ENCODE measurements around the gene SPATA46. TPM values are rescaled to one million over a fixed set of nuclear protein-coding genes. Genes with fewer than 3 reads are reported as not detected.

SPATA46 gene
- total and polyA plus RNA-seq, 2 donors (not counting 3 experiments of a cell fraction or from before 2014, with no cell fraction given) = not detected

DNA sequence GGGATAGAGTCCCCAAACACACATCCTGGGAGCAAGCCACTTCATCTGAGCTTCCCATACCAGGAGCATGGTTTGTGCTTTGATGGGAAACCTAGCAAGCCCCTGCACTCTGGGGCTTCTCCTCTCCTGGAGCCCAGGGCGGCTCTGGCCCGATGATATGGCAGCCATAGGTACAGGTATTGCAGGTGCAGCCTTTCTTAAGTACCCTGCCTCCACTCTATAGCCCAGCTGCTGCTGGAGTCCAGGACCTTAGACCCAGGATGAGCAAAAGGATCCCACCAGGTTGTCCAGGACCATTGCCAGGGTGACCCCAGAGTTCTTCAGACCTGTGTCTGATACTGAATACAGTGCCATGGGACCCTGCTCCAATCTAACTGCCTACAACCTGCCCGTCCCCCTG is 9.0 kb upstream of the SPATA46 start:
- Histone ChIP-seq H3K4me2 (ENCODE audit: insufficient read depth, low read length) (no peak overlapping the region), H3K9me1 (replicated peaks; ENCODE audit: control insufficient read depth, extremely low read depth, insufficient read depth, low read length) (no peaks in the 10 kb centered on the region), H3K9me3 (replicated peaks; ENCODE audit: control insufficient read depth, insufficient read depth, low read length) (no peaks in the 10 kb centered on the region), H4K20me1 (replicated peaks; ENCODE audit: control insufficient read depth, extremely low read depth, insufficient read depth, low read length) (no peaks in the 10 kb centered on the region), H3K36me3 (ENCODE audit: control insufficient read depth in 2 of 2, extremely low read depth in 1 of 2, insufficient read depth in 2 of 2, low read length in 2 of 2) (peaks cover 0 to 3% of the 10 kb centered on the region in 2 experiments), H3K79me2 (ENCODE audit: control insufficient read depth, insufficient read depth, low read length) (no peaks in the 10 kb centered on the region), H3K9ac (replicated peaks; ENCODE audit: extremely low read depth, insufficient read depth, low read length) (no peak overlapping the region), H3K4me1 (ENCODE audit: control insufficient read depth, extremely low read depth, insufficient read depth, low read length) (no peaks in the 10 kb centered on the region), H3K27me3 (ENCODE audit: control insufficient read depth in 2 of 2, insufficient read depth in 2 of 2, low read length in 2 of 2) (no peaks in the 10 kb centered on the region), H2AFZ (ENCODE audit: low read depth, low read length) (no peak overlapping the region), H3K27ac (ENCODE audit: insufficient read depth, low read depth, low read length) (no peak overlapping the region), H3K4me3 (replicated peaks in 1 of 3; ENCODE audit: insufficient read depth in 1 of 3, low read depth in 1 of 3, low read length in 3 of 3) (no peak overlapping the region)
- no TSS peak for BruUV-seq (replicated peaks)
- dilution Hi-C loops (cut with MboI; ENCODE audit: extremely low pct_ligation_motif_present, low sequenced_read_pairs) (no loop called here), intact Hi-C loops (cut with micrococcal nuclease) (no loop called here)
- DNase-seq (ENCODE audit: low read depth, low spot score) (no peak), FAIRE-seq (no peak)
- CTCF ChIA-PET = interaction anchor here (1.2 kb wide), 2 partner anchors 28 to 329 kb away, joined by 4 to 5 read pairs; no protein-coding TSS in a partner anchor
- POLR2A ChIA-PET = no interaction called here
- no peak for TF ChIP-seq MYC (IDR thresholded peaks at IDR 0.05; ENCODE audit: low read depth, low read length)
- TF ChIP-seq, protein P1, sequence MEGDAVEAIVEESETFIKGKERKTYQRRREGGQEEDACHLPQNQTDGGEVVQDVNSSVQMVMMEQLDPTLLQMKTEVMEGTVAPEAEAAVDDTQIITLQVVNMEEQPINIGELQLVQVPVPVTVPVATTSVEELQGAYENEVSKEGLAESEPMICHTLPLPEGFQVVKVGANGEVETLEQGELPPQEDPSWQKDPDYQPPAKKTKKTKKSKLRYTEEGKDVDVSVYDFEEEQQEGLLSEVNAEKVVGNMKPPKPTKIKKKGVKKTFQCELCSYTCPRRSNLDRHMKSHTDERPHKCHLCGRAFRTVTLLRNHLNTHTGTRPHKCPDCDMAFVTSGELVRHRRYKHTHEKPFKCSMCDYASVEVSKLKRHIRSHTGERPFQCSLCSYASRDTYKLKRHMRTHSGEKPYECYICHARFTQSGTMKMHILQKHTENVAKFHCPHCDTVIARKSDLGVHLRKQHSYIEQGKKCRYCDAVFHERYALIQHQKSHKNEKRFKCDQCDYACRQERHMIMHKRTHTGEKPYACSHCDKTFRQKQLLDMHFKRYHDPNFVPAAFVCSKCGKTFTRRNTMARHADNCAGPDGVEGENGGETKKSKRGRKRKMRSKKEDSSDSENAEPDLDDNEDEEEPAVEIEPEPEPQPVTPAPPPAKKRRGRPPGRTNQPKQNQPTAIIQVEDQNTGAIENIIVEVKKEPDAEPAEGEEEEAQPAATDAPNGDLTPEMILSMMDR (IDR thresholded peaks at IDR 0.05; ENCODE audit: extremely low read depth in 1 of 2, insufficient read depth in 1 of 2, low read depth in 1 of 2, low read length in 2 of 2) = no peak
- TF ChIP-seq FOS (IDR thresholded peaks at IDR 0.05; ENCODE audit: borderline replicate concordance, insufficient read depth, low read length) = no peak
- TF ChIP-seq POLR2AphosphoS5 (IDR thresholded peaks at IDR 0.05; ENCODE audit: insufficient read depth, low read depth, low read length) = no peak
- TF ChIP-seq GATA2 (IDR thresholded peaks at IDR 0.05; ENCODE audit: insufficient read depth, insufficient read length, low read depth, low read length) = no peak
- TF ChIP-seq EZH2 (IDR thresholded peaks at IDR 0.05; ENCODE audit: borderline replicate concordance, low read depth, low read length, severe bottlenecking) = no peak
- no peak for TF ChIP-seq JUN (IDR thresholded peaks at IDR 0.05; ENCODE audit: borderline replicate concordance, insufficient read depth, insufficient read length, low read depth)
- TF ChIP-seq, protein P2, sequence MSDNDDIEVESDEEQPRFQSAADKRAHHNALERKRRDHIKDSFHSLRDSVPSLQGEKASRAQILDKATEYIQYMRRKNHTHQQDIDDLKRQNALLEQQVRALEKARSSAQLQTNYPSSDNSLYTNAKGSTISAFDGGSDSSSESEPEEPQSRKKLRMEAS (IDR thresholded peaks at IDR 0.05; ENCODE audit: insufficient read depth, insufficient read length) = no peak
- no peak for TF ChIP-seq POLR2A (IDR thresholded peaks at IDR 0.05; ENCODE audit: low read depth, low read length)
